Measurements from ENCODE around the gene ISM2. TPM values are rescaled to one million over a fixed set of nuclear protein-coding genes. Genes with fewer than 3 reads are reported as not detected.
"Not testable (repeated sequence)": the region's sequence is repeated elsewhere in the genome, so short reads cannot be mapped to it uniquely, and the experiment has no call there.

ISM2 gene
- total RNA-seq, 4 donors from 2014 or later: 0.44 TPM; not detected in 3

DNA sequence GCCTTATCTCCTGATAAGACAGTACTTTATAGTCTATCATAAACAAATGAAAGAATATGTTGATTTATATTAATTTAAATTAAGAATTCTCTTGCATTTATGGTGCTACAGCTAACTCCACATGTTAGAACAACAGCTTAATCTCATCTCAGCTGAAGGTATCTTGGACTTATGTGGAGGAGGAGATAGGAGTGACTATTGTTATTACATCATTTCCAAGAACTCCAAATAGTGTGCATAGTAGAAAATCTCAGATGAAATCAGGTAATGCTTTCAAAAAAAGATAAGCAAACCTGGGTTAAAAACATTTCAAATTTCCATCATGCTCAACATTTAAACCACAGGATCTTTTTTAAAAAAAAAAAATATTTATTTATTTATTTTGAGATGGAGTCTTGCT is 31.3 kb upstream of the ISM2 start:
- Histone ChIP-seq H3K27ac (no peak overlapping the region), H3K36me3 (peaks cover 0 to 5% (median 0%) of the 10 kb centered on the region in 3 donors), H3K9me3 (no peaks in the 10 kb centered on the region), H3K27me3 (no peaks in the 10 kb centered on the region), H3K4me3 (no peak overlapping the region), H3K4me1 (no peaks in the 10 kb centered on the region)
- DNase-seq (ENCODE audit: low spot score in 2 of 2): no peak
- TF ChIP-seq, protein P1, sequence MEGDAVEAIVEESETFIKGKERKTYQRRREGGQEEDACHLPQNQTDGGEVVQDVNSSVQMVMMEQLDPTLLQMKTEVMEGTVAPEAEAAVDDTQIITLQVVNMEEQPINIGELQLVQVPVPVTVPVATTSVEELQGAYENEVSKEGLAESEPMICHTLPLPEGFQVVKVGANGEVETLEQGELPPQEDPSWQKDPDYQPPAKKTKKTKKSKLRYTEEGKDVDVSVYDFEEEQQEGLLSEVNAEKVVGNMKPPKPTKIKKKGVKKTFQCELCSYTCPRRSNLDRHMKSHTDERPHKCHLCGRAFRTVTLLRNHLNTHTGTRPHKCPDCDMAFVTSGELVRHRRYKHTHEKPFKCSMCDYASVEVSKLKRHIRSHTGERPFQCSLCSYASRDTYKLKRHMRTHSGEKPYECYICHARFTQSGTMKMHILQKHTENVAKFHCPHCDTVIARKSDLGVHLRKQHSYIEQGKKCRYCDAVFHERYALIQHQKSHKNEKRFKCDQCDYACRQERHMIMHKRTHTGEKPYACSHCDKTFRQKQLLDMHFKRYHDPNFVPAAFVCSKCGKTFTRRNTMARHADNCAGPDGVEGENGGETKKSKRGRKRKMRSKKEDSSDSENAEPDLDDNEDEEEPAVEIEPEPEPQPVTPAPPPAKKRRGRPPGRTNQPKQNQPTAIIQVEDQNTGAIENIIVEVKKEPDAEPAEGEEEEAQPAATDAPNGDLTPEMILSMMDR (IDR thresholded peaks at IDR 0.05): no peak
- no peak for TF ChIP-seq EP300 (IDR thresholded peaks at IDR 0.05)
- no peak for TF ChIP-seq POLR2A (IDR thresholded peaks at IDR 0.05)

DNA sequence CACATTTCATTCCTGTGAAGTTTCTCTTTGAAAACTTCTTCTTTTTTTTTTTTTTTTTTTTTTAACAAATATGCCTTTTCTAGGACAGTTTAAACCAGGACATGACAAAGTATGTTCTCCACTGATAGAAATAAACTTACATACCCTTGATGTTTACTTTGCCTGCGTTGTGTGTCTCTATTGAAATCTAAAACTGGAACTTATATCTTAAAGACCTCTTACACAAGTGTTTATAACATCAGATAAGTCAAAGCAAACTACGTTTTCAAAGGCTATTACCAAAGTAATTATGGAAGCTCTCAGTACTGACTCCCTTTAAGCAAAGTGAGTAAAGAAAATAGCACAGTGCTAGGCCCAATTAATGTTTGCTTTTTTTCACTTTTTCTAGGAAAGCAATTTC is 30.6 kb upstream of the ISM2 start:
- no peaks in the 10 kb centered on the region for H3K9me3 ChIP-seq

DNA sequence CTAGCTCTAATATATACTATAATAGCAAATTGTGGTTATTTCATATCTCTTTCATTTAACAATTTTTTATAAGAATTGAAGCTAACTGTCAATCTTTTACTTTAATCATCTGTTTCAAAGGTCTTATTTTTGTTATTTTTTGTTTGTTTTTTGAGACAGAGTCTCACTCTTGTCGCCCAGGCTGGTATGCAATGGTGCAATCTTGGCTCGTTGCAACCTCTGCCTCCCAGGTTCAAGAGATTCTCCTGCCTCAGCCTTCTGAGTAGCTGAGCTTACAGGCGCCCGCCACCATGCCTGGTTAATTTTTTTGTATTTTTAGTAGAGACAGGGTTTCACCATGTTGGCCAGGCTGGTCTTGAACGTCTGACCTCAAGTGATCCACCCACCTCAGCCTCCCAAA is 30.1 kb upstream of the ISM2 start:
- 88 to 90% methylated on average over 5 of the region's 5 CpGs for WGBS, 2 donors
- H3K4me1 ChIP-seq; H3K27ac ChIP-seq; H3K9me3 ChIP-seq; DNase-seq (ENCODE audit: low spot score in 2 of 2); H3K27me3 ChIP-seq; H3K4me3 ChIP-seq; H3K36me3 ChIP-seq: not testable (repeated sequence)

More for the DNA sequence above, 30.6 kb upstream of the ISM2 start:
- Histone ChIP-seq H3K27me3 (no peaks in the 10 kb centered on the region), H3K27ac (no peak overlapping the region), H3K4me1 (no peaks in the 10 kb centered on the region), H3K4me3 (no peak overlapping the region), H3K36me3 (peaks cover 0 to 5% (median 0%) of the 10 kb centered on the region in 3 donors)
- TF ChIP-seq, protein P1 (IDR thresholded peaks at IDR 0.05): no peak
- TF ChIP-seq EP300 (IDR thresholded peaks at IDR 0.05): no peak
- TF ChIP-seq POLR2A (IDR thresholded peaks at IDR 0.05): no peak
- WGBS, 2 donors: 87 to 90% methylated on average over 2 of the region's 2 CpGs
- no peak for DNase-seq (ENCODE audit: low spot score in 2 of 2)

DNA sequence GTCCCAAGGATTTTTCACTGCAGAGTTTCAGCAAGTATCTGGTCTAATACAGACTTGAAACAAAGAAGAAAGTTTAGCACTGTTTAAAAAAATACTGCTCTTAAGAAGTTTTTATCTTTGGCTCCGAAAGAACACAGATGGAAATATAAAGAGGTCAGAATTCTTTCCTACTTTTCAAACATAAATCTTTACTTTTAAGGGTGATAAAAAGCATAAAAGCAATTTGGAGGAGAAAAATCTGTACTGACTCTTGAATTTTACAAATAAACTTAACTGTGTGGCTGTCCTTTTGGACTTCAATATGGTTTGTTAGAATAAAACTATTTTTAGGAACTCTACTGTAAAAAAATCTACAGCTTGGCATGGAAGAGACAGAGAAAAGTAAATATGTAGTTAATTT is 27.6 kb upstream of the ISM2 start:
- Histone ChIP-seq H3K36me3 (peaks cover 0 to 18% (median 0%) of the 10 kb centered on the region in 3 donors), H3K27ac (no peak overlapping the region), H3K9me3 (no peaks in the 10 kb centered on the region), H3K4me1 (no peaks in the 10 kb centered on the region), H3K4me3 (no peak overlapping the region), H3K27me3 (no peaks in the 10 kb centered on the region)
- TF ChIP-seq, protein P1 (IDR thresholded peaks at IDR 0.05): no peak
- no peak for TF ChIP-seq POLR2A (IDR thresholded peaks at IDR 0.05)
- TF ChIP-seq EP300 (IDR thresholded peaks at IDR 0.05): no peak
- DNase-seq (ENCODE audit: low spot score in 2 of 2): no peak
- 53 to 57% methylated on average over 1 of the region's 1 CpG for WGBS, 2 donors

DNA sequence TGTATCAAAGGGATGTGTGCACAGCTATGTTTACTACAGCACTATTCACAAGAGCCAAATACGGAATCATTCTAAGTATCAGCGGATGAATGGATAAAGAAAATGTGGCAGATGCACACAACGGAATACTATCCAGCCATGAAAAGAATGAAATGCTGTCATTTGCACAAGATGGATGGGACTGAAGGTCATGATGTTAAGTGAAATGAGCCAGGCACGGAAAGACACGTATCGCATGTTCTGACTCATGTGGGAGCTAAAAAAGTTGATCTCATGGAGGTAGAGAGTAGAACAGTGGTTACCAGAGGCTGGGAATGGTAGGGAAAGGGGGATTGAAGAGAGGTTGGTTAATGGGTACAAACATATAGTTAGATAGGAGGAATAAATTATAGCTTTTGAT is 25.9 kb upstream of the ISM2 start:
- no peak overlapping the region for H3K4me3 ChIP-seq
- DNase-seq (ENCODE audit: low spot score in 2 of 2): no peak
- no peaks in the 10 kb centered on the region for H3K9me3 ChIP-seq
- no peaks in the 10 kb centered on the region for H3K4me1 ChIP-seq
- TF ChIP-seq EP300 (IDR thresholded peaks at IDR 0.05) (no peak), POLR2A (IDR thresholded peaks at IDR 0.05) (no peak)
- TF ChIP-seq, protein P1 (IDR thresholded peaks at IDR 0.05): no peak
- H3K36me3 ChIP-seq: peaks cover 0 to 34% (median 8%) of the 10 kb centered on the region in 3 donors
- H3K27me3 ChIP-seq: no peaks in the 10 kb centered on the region
- H3K27ac ChIP-seq: no peak overlapping the region
- 73 to 79% methylated on average over 6 of the region's 6 CpGs for WGBS, 2 donors

DNA sequence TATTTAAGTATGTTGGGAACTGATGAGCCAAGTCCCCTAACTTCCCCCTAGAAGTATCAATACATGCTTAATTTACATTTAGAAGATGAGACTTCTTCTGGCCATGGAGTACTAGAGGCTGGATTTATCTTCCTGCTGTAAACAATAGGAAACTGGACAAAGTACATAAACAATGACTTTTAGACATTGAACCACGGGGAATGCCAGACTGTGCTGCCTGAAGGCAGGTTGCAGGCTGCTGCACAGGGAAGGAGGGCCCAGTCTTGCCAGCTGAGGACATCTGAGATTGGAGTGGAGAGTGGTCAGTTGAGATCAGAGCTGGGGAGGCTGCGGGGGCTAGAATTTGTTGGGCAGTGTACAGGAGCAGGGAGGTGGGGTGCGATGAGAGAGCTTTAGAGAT is 24.5 kb upstream of the ISM2 start:
- DNase-seq (ENCODE audit: low spot score in 2 of 2): no peak
- no peak overlapping the region for H3K27ac ChIP-seq
- no peaks in the 10 kb centered on the region for H3K4me1 ChIP-seq
- TF ChIP-seq POLR2A (IDR thresholded peaks at IDR 0.05): no peak
- no peak for TF ChIP-seq EP300 (IDR thresholded peaks at IDR 0.05)
- TF ChIP-seq, protein P1 (IDR thresholded peaks at IDR 0.05): no peak
- H3K36me3 ChIP-seq: peaks cover 0 to 48% (median 9%) of the 10 kb centered on the region in 3 donors
- H3K27me3 ChIP-seq: no peaks in the 10 kb centered on the region
- no peaks in the 10 kb centered on the region for H3K9me3 ChIP-seq
- WGBS, 2 donors: 76 to 84% methylated on average over 3 of the region's 3 CpGs
- H3K4me3 ChIP-seq: no peak overlapping the region
